WTC11 (cell line): ENCODE results near the gene BICDL1. TPM values are rescaled to one million over a fixed set of nuclear protein-coding genes. Genes with fewer than 3 reads are reported as not detected.

Source experiments
- ATAC-seq: fragments of 200-7000 bp; cut with Tn5 transposase; 2 replicates; pipeline ENCODE4 v1.10.0; 2021; ENCODE audit warnings: mild to moderate bottlenecking, moderate library complexity
- CTCF ChIA-PET: fragments of 300-600 bp; sonication (Branson Sonifier 250); formaldehyde crosslinking; loops from one replicate; lab custom pipeline; 2021; ENCODE audit warnings: antibody characterized with exemption; lab: Charles Lee
- POLR2A ChIA-PET: fragments of 350-600 bp; sonication (Branson Sonifier 250); formaldehyde crosslinking; loops from one replicate; lab custom pipeline; 2021; ENCODE audit warnings: antibody characterized with exemption; lab: Charles Lee
- DNase-seq: peaks from one replicate; pipeline ENCODE4 v3.0.0; 2021; ENCODE audit warnings: low spot score
- H3K27ac Mint-ChIP-seq: 2 replicates; pipeline ENCODE4 v1.8.0; 2021; ENCODE audit warnings: mixed read lengths
- H3K27me3 Mint-ChIP-seq: 2 replicates; pipeline ENCODE4 v1.8.0; 2021; ENCODE audit warnings: low read depth, mild to moderate bottlenecking, moderate library complexity, mixed read lengths
- H3K36me3 Mint-ChIP-seq: 2 replicates; pipeline ENCODE4 v1.8.0; 2021; ENCODE audit warnings: mixed read lengths
- H3K4me1 Mint-ChIP-seq: 2 replicates; pipeline ENCODE4 v1.8.0; 2022; ENCODE audit warnings: mixed read lengths
- H3K4me3 Mint-ChIP-seq: 2 replicates; pipeline ENCODE4 v1.8.0; 2021; ENCODE audit warnings: mild to moderate bottlenecking, moderate library complexity, mixed read lengths
- H3K9me3 Mint-ChIP-seq: 2 replicates; pipeline ENCODE4 v1.8.0; 2021; ENCODE audit warnings: mixed read lengths
- ATF1 ChIP-seq: sonication (generic); formaldehyde crosslinking; IDR thresholded peaks from 2 replicates; pipeline ENCODE4 v1.8.1; 2023; ENCODE audit warnings: mild to moderate bottlenecking, moderate library complexity, missing genetic modification reagents
- E2F4 ChIP-seq: sonication (generic); formaldehyde crosslinking; IDR thresholded peaks from 2 replicates; pipeline ENCODE4 v1.8.1; 2022; ENCODE audit warnings: low read depth, mild to moderate bottlenecking, moderate library complexity, missing genetic modification reagents, borderline replicate concordance
- ESRRA ChIP-seq: sonication (generic); formaldehyde crosslinking; IDR thresholded peaks from 2 replicates; pipeline ENCODE4 v1.8.1; 2022; ENCODE audit warnings: mild to moderate bottlenecking, missing genetic modification reagents, borderline replicate concordance
- FOXJ3 ChIP-seq: sonication (generic); formaldehyde crosslinking; IDR thresholded peaks from 2 replicates; pipeline ENCODE4 v1.9.0; 2021; ENCODE audit warnings: missing genetic modification reagents, mild to moderate bottlenecking, borderline replicate concordance
- FOXK1 ChIP-seq: sonication (generic); formaldehyde crosslinking; IDR thresholded peaks from 2 replicates; pipeline ENCODE4 v1.8.0; 2022; ENCODE audit warnings: mild to moderate bottlenecking, moderate library complexity, missing genetic modification reagents
- FOXP1 ChIP-seq: sonication (generic); formaldehyde crosslinking; IDR thresholded peaks from 2 replicates; pipeline ENCODE4 v1.8.0; 2022; ENCODE audit warnings: missing genetic modification reagents, mild to moderate bottlenecking, moderate library complexity, borderline replicate concordance
- GTF2I ChIP-seq: fragments of 250-450 bp; sonication (Bioruptor Pico); conservative IDR thresholded peaks from 2 replicates; pipeline ENCODE4 v1.4.0; 2021; ENCODE audit warnings: mild to moderate bottlenecking
- JUN ChIP-seq: sonication (generic); formaldehyde crosslinking; IDR thresholded peaks from 2 replicates; pipeline ENCODE4 v1.8.0; 2023; ENCODE audit warnings: mild to moderate bottlenecking, missing genetic modification reagents
- RELA ChIP-seq: sonication (generic); formaldehyde crosslinking; IDR thresholded peaks from 2 replicates; pipeline ENCODE4 v1.8.1; 2022; ENCODE audit warnings: missing genetic modification reagents, mild to moderate bottlenecking, borderline replicate concordance
- RORB ChIP-seq: fragments of 250-450 bp; sonication (Bioruptor Pico); IDR thresholded peaks from 2 replicates; pipeline ENCODE4 v1.9.0; 2021; ENCODE audit warnings: mild to moderate bottlenecking
- SMAD4 ChIP-seq: sonication (generic); formaldehyde crosslinking; IDR thresholded peaks from 2 replicates; pipeline ENCODE4 v1.8.0; 2022; ENCODE audit warnings: mild to moderate bottlenecking, missing genetic modification reagents
- TCF7 ChIP-seq: sonication (generic); formaldehyde crosslinking; IDR thresholded peaks from 2 replicates; pipeline ENCODE4 v1.8.0; 2022; ENCODE audit warnings: mild to moderate bottlenecking, low read depth, missing genetic modification reagents, moderate library complexity
- ZBTB43 ChIP-seq: sonication (generic); formaldehyde crosslinking; IDR thresholded peaks from 2 replicates; pipeline ENCODE4 v1.8.1; 2023; ENCODE audit warnings: mild to moderate bottlenecking, missing genetic modification reagents
- ZNF232 ChIP-seq: sonication (generic); formaldehyde crosslinking; IDR thresholded peaks from 2 replicates; pipeline ENCODE4 v1.8.0; 2022; ENCODE audit warnings: mild to moderate bottlenecking, missing genetic modification reagents
- total RNA-seq: library from RNA; stranded (reverse); gene quantifications from 3 replicates; pipeline ENCODE4 v1.2.3, GENCODE V29; 2021
- TF ChIP-seq, protein P1 (sequence below): sonication (generic); formaldehyde crosslinking; IDR thresholded peaks from 2 replicates; pipeline ENCODE4 v1.8.0; 2023; ENCODE audit warnings: missing genetic modification reagents
- TF ChIP-seq, protein P2 (sequence below): fragments of 250-450 bp; sonication (Bioruptor Pico); IDR thresholded peaks from 2 replicates; pipeline ENCODE4 v2.1.2; 2022; ENCODE audit warnings: mild to moderate bottlenecking, moderate library complexity
- TF ChIP-seq, protein P3 (sequence below): fragments of 250-450 bp; sonication (Bioruptor Pico); IDR thresholded peaks from 2 replicates; pipeline ENCODE4 v1.8.0; 2021; ENCODE audit warnings: mild to moderate bottlenecking
- TF ChIP-seq, protein P4 (sequence below): sonication (generic); formaldehyde crosslinking; IDR thresholded peaks from 2 replicates; pipeline ENCODE4 v1.8.0; 2022; ENCODE audit warnings: mild to moderate bottlenecking, missing genetic modification reagents

The BICDL1 gene
- total RNA-seq, 1 experiment from 2014 or later = 23.1 TPM

- ATAC-seq (peak; percentile 55), DNase-seq (peak; percentile 33)
- no peak overlapping the region for H3K4me3 Mint-ChIP-seq
- H3K4me1 Mint-ChIP-seq = peaks cover 52% of the 10 kb centered on the region
- ChIA-PET POLR2A (no interaction called here), CTCF (interaction anchor here (0.5 to 1.6 kb wide), 11 partner anchors 8 to 209 kb away, joined by 3 to 7 read pairs (median 3); partner anchors contain the start of gene RPLP0)
- H3K27ac Mint-ChIP-seq = peak overlapping the region; percentile 94
- H3K27me3 Mint-ChIP-seq = no peaks in the 10 kb centered on the region
- no peaks in the 10 kb centered on the region for H3K9me3 Mint-ChIP-seq
- TF ChIP-seq, protein P1, sequence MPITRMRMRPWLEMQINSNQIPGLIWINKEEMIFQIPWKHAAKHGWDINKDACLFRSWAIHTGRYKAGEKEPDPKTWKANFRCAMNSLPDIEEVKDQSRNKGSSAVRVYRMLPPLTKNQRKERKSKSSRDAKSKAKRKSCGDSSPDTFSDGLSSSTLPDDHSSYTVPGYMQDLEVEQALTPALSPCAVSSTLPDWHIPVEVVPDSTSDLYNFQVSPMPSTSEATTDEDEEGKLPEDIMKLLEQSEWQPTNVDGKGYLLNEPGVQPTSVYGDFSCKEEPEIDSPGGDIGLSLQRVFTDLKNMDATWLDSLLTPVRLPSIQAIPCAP (CRISPR knock-in tag) = no peak
- TF ChIP-seq FOXK1 (CRISPR knock-in tag) = 0 out of 2 replicates have a peak, but pooled peaks have one; percentile 25
- peaks cover 19% of the 10 kb centered on the region for H3K36me3 Mint-ChIP-seq
Measured at GRCh38 chr12:120110550-120111501, 121.8 kb downstream of the BICDL1 start.

GRCh38 chr12:120115066-120115465 lies 126.0 kb downstream of the BICDL1 start:
- ChIA-PET CTCF (interaction anchor here (1.3 kb wide), 1 partner anchor 28 kb away, joined by 3 read pairs; no protein-coding TSS in a partner anchor), POLR2A (interaction anchor here (1.1 kb wide), 1 partner anchor 20 kb away, joined by 3 read pairs; no protein-coding TSS in a partner anchor)
- Mint-ChIP-seq H3K27ac (no peak overlapping the region; the same call in 1 of the 2 replicates), H3K27me3 (no peaks in the 10 kb centered on the region), H3K4me3 (peak overlapping the region; percentile 93), H3K4me1 (peaks cover 47% of the 10 kb centered on the region), H3K9me3 (no peaks in the 10 kb centered on the region), H3K36me3 (peaks cover 9% of the 10 kb centered on the region)
- ATAC-seq = no peak
- DNase-seq = no peak
- TF ChIP-seq SMAD4 (CRISPR knock-in tag) (no peak), RELA (CRISPR knock-in tag) (no peak), FOXJ3 (CRISPR knock-in tag) (no peak), RORB (CRISPR knock-in tag) (no peak), JUN (CRISPR knock-in tag) (no peak), E2F4 (no peak), FOXP1 (CRISPR knock-in tag) (no peak)
- TF ChIP-seq, protein P2, sequence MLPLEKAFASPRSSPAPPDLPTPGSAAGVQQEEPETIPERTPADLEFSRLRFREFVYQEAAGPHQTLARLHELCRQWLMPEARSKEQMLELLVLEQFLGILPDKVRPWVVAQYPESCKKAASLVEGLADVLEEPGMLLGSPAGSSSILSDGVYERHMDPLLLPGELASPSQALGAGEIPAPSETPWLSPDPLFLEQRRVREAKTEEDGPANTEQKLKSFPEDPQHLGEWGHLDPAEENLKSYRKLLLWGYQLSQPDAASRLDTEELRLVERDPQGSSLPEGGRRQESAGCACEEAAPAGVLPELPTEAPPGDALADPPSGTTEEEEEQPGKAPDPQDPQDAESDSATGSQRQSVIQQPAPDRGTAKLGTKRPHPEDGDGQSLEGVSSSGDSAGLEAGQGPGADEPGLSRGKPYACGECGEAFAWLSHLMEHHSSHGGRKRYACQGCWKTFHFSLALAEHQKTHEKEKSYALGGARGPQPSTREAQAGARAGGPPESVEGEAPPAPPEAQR = no peak

GRCh38 chr12:120115692-120116440 lies 126.8 kb downstream of the BICDL1 start:
- ChIA-PET CTCF (interaction anchor here (1.2 to 5.4 kb wide), 5 partner anchors 22 to 150 kb away, joined by 3 to 48 read pairs (median 8); partner anchors contain the start of gene PXN), POLR2A (interaction anchor here (0.5 to 3.3 kb wide), 9 partner anchors 9 to 176 kb away, joined by 3 to 23 read pairs (median 7); partner anchors contain the start of genes RNU4-2 and RPLP0)
- H3K27me3 Mint-ChIP-seq = no peaks in the 10 kb centered on the region; the same call in 1 of the 2 replicates
- ATAC-seq = peak; percentile 11
- peak; percentile 48 for DNase-seq
- TF ChIP-seq TCF7 = no peak
- TF ChIP-seq GTF2I (CRISPR knock-in tag) = 0 out of 2 replicates have a peak, but pooled peaks have one; percentile 64
- TF ChIP-seq, protein P3, sequence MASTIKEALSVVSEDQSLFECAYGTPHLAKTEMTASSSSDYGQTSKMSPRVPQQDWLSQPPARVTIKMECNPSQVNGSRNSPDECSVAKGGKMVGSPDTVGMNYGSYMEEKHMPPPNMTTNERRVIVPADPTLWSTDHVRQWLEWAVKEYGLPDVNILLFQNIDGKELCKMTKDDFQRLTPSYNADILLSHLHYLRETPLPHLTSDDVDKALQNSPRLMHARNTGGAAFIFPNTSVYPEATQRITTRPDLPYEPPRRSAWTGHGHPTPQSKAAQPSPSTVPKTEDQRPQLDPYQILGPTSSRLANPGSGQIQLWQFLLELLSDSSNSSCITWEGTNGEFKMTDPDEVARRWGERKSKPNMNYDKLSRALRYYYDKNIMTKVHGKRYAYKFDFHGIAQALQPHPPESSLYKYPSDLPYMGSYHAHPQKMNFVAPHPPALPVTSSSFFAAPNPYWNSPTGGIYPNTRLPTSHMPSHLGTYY (CRISPR knock-in tag) = no peak
- TF ChIP-seq ESRRA (CRISPR knock-in tag) = peak; percentile 57; the same call in 1 of the 2 replicates
- no peak for TF ChIP-seq FOXK1 (CRISPR knock-in tag)
- TF ChIP-seq, protein P2 = no peak
- no peak for TF ChIP-seq ZNF232 (CRISPR knock-in tag)
- TF ChIP-seq ATF1 = no peak
- TF ChIP-seq, protein P4, sequence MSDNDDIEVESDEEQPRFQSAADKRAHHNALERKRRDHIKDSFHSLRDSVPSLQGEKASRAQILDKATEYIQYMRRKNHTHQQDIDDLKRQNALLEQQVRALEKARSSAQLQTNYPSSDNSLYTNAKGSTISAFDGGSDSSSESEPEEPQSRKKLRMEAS (CRISPR knock-in tag) = 0 out of 2 replicates have a peak, but pooled peaks have one; percentile 16
- no peak for TF ChIP-seq ZBTB43 (CRISPR knock-in tag)
- peaks cover 39% of the 10 kb centered on the region for H3K4me1 Mint-ChIP-seq
- peak overlapping the region; percentile 95 for H3K27ac Mint-ChIP-seq
- H3K4me3 Mint-ChIP-seq = peak overlapping the region; percentile 93
- peaks cover 9% of the 10 kb centered on the region for H3K36me3 Mint-ChIP-seq
- H3K9me3 Mint-ChIP-seq = no peaks in the 10 kb centered on the region
